ENCODE results near the gene HIGD1C.

DNA sequence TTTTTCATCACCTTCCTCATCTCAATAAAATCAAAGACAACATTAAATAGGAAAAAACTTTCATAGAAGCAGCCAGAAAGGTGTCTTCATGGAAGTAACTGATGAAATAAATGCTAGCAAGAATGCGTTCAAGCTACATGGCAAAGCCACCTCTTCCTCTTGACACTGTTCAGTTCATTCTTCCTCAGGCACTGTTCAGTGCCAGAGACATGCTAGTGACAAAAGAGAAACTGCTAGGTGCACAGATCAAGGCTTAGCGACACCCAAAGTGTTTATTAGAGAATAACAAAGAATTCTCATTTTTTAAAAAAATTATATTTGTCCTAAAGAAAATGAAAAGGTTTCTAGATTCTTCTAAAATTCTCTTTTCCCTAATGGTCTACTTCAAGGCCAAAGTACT, 66.6 kb downstream of the HIGD1C start:
- TF ChIP-seq, protein P1, sequence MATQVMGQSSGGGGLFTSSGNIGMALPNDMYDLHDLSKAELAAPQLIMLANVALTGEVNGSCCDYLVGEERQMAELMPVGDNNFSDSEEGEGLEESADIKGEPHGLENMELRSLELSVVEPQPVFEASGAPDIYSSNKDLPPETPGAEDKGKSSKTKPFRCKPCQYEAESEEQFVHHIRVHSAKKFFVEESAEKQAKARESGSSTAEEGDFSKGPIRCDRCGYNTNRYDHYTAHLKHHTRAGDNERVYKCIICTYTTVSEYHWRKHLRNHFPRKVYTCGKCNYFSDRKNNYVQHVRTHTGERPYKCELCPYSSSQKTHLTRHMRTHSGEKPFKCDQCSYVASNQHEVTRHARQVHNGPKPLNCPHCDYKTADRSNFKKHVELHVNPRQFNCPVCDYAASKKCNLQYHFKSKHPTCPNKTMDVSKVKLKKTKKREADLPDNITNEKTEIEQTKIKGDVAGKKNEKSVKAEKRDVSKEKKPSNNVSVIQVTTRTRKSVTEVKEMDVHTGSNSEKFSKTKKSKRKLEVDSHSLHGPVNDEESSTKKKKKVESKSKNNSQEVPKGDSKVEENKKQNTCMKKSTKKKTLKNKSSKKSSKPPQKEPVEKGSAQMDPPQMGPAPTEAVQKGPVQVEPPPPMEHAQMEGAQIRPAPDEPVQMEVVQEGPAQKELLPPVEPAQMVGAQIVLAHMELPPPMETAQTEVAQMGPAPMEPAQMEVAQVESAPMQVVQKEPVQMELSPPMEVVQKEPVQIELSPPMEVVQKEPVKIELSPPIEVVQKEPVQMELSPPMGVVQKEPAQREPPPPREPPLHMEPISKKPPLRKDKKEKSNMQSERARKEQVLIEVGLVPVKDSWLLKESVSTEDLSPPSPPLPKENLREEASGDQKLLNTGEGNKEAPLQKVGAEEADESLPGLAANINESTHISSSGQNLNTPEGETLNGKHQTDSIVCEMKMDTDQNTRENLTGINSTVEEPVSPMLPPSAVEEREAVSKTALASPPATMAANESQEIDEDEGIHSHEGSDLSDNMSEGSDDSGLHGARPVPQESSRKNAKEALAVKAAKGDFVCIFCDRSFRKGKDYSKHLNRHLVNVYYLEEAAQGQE (IDR thresholded peaks at IDR 0.05): no peak
- TF ChIP-seq FOXA1 (IDR thresholded peaks at IDR 0.05) (no peak), GABPA (IDR thresholded peaks at IDR 0.05 in 1 of 2, conservative IDR thresholded peaks at IDR 0.05 in 1 of 2) (no peak), TAF1 (conservative IDR thresholded peaks at IDR 0.05) (no peak)
- TF ChIP-seq, protein P2, sequence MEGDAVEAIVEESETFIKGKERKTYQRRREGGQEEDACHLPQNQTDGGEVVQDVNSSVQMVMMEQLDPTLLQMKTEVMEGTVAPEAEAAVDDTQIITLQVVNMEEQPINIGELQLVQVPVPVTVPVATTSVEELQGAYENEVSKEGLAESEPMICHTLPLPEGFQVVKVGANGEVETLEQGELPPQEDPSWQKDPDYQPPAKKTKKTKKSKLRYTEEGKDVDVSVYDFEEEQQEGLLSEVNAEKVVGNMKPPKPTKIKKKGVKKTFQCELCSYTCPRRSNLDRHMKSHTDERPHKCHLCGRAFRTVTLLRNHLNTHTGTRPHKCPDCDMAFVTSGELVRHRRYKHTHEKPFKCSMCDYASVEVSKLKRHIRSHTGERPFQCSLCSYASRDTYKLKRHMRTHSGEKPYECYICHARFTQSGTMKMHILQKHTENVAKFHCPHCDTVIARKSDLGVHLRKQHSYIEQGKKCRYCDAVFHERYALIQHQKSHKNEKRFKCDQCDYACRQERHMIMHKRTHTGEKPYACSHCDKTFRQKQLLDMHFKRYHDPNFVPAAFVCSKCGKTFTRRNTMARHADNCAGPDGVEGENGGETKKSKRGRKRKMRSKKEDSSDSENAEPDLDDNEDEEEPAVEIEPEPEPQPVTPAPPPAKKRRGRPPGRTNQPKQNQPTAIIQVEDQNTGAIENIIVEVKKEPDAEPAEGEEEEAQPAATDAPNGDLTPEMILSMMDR (IDR thresholded peaks at IDR 0.05; ENCODE audit: low read depth, low read length, missing input control): no peak
